ENCODE results near the gene ADK.
"Not testable (repeated sequence)": the region's sequence is repeated elsewhere in the genome, so short reads cannot be mapped to it uniquely, and the experiment has no call there.

Gene ADK

GRCh38 chr10:74179111-74179710, 28.2 kb downstream of the ADK start:
- DNase-seq (ENCODE audit: low read depth in 2 of 2) = no peak

DNA sequence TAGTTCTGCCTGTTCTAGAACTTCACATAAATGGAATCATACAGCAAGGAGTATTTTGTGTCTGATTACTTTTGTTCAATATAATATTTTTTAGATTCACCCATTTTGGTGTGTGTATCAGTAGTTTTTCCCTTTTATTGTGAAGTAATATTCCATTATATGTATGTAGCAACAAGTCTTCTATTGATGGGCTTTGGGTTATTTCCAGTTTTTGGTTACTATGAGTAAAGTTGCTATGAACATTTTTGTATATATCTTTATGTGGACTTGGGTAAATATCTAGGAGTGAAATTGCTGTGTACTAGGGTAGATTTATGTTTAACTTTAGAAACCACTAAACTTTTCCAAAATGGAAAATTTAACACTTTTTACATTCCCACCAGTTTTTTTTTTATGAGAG, 35.7 kb downstream of the ADK start:
- no peak for DNase-seq (ENCODE audit: low read depth in 2 of 2)

GRCh38 chr10:74187237-74187636, 36.2 kb downstream of the ADK start:
- no peak for DNase-seq (ENCODE audit: low read depth in 2 of 2)

DNA sequence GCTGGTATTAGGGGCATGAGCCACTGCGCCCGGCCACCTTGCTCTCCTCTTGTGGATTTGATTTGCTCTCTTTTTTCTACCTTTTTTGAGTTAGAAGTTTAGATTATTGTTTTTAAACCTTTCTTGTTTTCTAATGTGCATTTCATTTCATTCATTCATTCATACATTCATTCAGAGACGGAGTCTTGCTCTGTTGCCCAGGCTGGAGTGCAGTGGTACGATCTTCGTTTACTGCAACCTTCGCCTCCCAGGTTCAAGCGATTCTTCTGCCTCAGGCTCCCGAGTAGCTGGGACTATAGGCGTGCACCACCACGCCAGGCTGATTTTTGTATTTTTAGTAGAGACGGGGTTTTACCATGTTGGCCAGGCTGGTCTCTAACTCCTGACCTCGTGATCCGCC, 37.6 kb downstream of the ADK start:
- not testable (repeated sequence) for DNase-seq (ENCODE audit: low read depth in 2 of 2)

- DNase-seq (ENCODE audit: low read depth in 2 of 2) = no peak
Measured at GRCh38 chr10:74189999-74190421, 39.0 kb downstream of the ADK start.

- no peak for DNase-seq (ENCODE audit: low read depth in 2 of 2)
Measured at GRCh38 chr10:74190494-74190893, 39.5 kb downstream of the ADK start.

- no peak for DNase-seq (ENCODE audit: low read depth in 2 of 2)
Measured at GRCh38 chr10:74194545-74194944, 43.5 kb downstream of the ADK start.

DNA sequence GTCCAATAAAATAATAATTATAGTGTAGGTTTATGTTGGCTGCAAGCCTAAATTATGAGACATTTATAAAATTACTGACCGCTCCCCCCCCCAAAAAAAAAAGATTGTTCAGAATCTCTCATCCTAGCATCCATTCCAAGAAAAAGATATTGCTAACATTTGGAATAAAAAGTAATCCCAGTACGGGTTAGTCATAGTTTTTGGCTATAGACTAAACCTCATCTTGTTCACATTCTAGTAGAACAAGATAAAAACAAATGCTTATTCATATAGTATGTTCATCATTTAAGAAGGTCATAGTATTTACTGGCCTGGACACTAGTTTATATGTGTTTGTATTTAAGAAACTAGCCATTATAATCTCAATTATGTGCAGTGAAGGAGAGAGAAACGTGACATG, 44.0 kb downstream of the ADK start:
- DNase-seq (ENCODE audit: low read depth in 2 of 2) = no peak

GRCh38 chr10:74199315-74199714, 48.3 kb downstream of the ADK start:
- DNase-seq (ENCODE audit: low read depth in 2 of 2) = no peak

DNA sequence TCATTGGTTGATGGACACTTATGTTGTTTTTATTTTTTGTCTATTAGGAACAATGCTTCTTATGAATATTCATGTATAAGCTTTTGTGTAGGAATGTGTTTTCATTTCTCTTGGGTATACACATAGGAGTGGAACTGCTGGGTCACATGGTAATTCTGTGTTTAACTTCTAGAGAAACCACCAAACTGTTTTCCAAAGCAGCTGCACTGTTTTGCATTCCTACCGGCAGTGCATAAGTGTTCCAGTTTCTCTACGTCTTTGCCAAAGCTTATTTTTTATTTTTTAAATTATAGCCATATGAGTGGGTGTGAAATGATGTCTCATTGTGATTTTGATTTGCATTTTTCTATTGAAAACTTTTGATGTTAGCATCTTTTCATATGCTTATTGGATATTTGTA, 51.3 kb downstream of the ADK start:
- no peak for DNase-seq (ENCODE audit: low read depth in 2 of 2)

DNA sequence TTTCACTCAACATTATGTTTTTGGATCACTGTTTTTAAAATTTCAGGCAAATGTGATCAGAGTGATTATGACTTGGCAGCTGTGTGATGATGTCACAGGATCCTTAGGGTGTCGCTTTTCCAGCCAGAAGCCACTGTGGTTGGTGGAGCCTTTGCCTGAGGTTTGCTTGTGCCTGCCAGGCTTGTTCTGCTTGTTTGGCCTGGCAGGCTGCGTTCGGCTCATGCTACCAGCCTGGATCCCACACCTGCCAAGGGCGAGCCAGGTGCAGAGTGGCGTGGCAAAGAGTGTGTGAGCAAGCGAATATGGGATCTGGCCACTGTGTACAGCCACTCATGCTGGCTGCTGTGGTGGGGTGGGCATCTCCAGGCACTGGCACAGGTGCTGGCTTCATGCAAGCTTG, 55.7 kb downstream of the ADK start:
- DNase-seq (ENCODE audit: low read depth in 2 of 2) = no peak

- no peak for DNase-seq (ENCODE audit: low read depth in 2 of 2)
Measured at GRCh38 chr10:74207691-74208480, 56.9 kb downstream of the ADK start.

DNA sequence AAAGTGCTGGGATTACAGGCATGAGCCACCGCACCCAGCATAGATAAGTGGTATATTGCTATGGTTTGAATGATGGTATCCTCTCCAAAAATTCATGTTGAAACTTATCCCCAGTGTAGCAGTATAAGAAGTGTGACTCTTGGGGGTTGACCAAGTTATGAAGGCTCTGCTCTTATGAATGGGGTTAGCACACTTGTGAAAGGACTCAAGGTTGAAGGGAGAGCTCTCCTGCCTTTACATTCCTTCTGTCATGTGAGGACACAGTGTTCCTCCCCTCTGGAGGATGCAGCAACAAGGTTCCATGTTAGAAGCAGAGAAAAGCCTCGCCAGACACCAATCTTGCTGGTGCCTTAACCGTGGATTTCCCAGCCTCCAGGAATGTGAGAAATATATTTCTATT, 58.0 kb downstream of the ADK start:
- DNase-seq (ENCODE audit: low read depth in 2 of 2) = no peak

- DNase-seq (ENCODE audit: low read depth in 2 of 2) = no peak
Measured at GRCh38 chr10:74213019-74213418, 62.0 kb downstream of the ADK start.

DNA sequence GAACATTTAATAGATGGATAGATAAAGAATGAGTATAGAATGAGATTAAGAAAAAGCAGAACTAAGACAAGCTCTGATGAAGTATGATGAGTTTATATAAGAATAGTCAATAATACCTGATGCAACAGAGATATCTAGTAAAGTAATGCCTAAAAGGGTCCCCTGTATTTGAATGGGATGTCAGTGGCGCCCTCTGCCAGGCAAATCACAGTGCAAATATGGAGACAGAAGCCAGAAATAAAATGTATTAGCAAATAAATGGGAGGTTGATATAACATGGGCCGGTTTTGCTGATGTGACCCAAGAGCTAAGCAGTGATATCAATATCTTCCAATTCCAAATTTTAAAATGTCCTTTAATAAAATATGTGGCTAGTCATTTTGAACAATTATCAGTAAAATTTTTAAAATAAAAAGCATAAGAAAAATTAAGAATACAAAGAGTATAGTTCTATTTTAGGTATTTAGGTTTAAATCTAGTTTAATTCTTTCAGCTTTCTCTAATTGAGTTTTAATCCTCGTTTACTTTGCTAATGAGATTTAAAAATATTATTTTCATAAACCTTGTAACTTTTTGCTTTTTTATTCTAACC, 62.6 kb downstream of the ADK start:
- DNase-seq (ENCODE audit: low read depth in 2 of 2) = peak in 1 of 2 donors; percentile 12

- DNase-seq (ENCODE audit: low read depth in 2 of 2) = not testable (repeated sequence)
Measured at GRCh38 chr10:74217110-74217509, 66.1 kb downstream of the ADK start.

- not testable (repeated sequence) for DNase-seq (ENCODE audit: low read depth in 2 of 2)
Measured at GRCh38 chr10:74222467-74222866, 71.4 kb downstream of the ADK start.

- DNase-seq (ENCODE audit: low read depth in 2 of 2) = no peak
Measured at GRCh38 chr10:74223755-74224529, 72.9 kb downstream of the ADK start.

- DNase-seq (ENCODE audit: low read depth in 2 of 2) = no peak
Measured at GRCh38 chr10:74227697-74228424, 76.8 kb downstream of the ADK start.

GRCh38 chr10:74231375-74231774, 80.4 kb downstream of the ADK start:
- DNase-seq (ENCODE audit: low read depth in 2 of 2) = no peak

DNA sequence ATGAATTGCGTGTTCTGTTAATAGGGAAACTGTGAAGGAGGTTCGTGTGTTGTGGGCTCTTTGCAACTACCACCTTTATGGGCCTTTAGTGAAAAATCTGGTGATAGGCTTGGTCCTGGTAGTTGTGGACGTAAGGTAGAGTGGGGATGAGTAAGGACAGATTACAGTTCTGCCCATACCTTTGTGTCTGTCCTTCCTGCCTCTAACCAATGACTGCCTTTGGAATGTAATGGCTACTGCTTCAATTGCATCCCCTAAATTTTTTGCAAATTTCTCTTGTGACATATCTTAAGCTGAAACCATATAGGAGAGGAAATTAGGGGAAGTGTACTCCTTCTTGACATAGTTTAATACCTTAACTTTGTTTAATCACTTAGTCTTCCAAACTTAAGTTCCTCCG, 82.3 kb downstream of the ADK start:
- no peak for DNase-seq (ENCODE audit: low read depth in 2 of 2)

DNA sequence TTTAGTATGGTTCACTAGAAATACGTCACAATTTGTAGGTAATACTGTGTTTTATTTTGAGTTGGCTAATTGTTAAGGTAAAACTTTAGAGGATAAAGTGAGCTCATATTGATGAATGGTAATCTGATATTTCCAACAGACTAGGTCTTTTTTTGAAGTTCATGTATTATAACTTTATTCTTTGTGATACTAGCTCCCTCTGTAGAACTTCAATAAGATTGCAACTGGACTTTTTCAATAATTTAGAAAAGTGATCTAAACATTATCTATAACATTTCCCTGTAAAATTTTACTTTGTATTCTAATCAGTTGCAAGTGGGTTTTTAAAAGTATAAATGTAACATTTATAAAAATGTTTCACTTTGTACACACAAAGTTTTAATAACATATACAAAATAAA, 83.5 kb downstream of the ADK start:
- no peak for DNase-seq (ENCODE audit: low read depth in 2 of 2)

Data from stimulated activated CD8-positive, alpha-beta memory T cell treated with anti-CD3 and anti-CD28 coated beads, Interleukin-15, amount 100 ng/mL, for 48 hours (primary cell).